Spleen (tissue), 7 donors: ENCODE measurements around the gene NR1I3.
"Not testable (repeated sequence)": the region's sequence is repeated elsewhere in the genome, so short reads cannot be mapped to it uniquely, and the experiment has no call there.

Experiments used
- POLR2A ChIP-seq, 3 donors: fragments of 450-650 bp; IDR thresholded peaks; one replicate each; pipeline ENCODE4 v1.5.1; 2017; ENCODE audit warnings: antibody characterized with exemption in 3 of 3, mild to moderate bottlenecking in 1 of 3
- TF ChIP-seq, protein P1 (sequence below), 11 experiments: fragments of 200-600 bp in 7 of 11; fragments of 450-650 bp in 4 of 11; sonication (generic) in 4 of 11; IDR thresholded peaks in 8 of 11; conservative IDR thresholded peaks in 3 of 11; 1 replicate in 7 of 11; 2 replicates in 4 of 11; pipeline versions ENCODE4 v1.4.0 to v1.8.0; 2016 to 2021; ENCODE audit warnings: antibody characterized with exemption in 11 of 11, inconsistent platforms in 4 of 11, mild to moderate bottlenecking in 1 of 11
- donor health status: DM: no; HTN: no; CAD: no; lungs with moderate emphysema.
- donor health status: DM: no; HTN: no; CAD: no.
- donor health status: DM: no; HTN: no; CAD: no.

DNA sequence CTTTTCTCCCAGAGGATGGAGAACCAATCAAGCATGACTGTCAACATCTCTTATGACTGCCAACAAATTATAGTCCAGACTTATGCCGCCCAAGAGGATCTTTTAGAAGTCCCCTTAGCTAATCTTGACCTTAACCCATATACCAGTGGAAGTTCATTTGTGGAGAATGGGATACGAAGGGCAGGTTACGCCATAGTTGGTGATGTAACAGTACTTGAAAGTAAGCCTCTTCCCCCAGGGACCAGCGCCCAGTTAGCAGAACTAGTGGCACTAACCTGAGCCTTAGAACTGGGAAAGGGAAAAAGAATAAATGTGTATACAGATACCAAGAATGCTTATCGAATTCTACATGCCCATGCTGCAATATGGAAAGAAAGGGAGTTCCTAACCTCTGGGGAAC lies 17.3 kb upstream of the NR1I3 start:
- TF ChIP-seq, protein P1, sequence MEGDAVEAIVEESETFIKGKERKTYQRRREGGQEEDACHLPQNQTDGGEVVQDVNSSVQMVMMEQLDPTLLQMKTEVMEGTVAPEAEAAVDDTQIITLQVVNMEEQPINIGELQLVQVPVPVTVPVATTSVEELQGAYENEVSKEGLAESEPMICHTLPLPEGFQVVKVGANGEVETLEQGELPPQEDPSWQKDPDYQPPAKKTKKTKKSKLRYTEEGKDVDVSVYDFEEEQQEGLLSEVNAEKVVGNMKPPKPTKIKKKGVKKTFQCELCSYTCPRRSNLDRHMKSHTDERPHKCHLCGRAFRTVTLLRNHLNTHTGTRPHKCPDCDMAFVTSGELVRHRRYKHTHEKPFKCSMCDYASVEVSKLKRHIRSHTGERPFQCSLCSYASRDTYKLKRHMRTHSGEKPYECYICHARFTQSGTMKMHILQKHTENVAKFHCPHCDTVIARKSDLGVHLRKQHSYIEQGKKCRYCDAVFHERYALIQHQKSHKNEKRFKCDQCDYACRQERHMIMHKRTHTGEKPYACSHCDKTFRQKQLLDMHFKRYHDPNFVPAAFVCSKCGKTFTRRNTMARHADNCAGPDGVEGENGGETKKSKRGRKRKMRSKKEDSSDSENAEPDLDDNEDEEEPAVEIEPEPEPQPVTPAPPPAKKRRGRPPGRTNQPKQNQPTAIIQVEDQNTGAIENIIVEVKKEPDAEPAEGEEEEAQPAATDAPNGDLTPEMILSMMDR (IDR thresholded peaks at IDR 0.05 in 8 of 11, conservative IDR thresholded peaks at IDR 0.05 in 3 of 11) = not testable (repeated sequence)
- not testable (repeated sequence) for TF ChIP-seq POLR2A (IDR thresholded peaks at IDR 0.05)
